ENCODE results near the gene PCSK6. TPM values are rescaled to one million over a fixed set of nuclear protein-coding genes. Genes with fewer than 3 reads are reported as not detected.

Gene PCSK6
- polyA plus RNA-seq, 3 donors: 0.05 to 0.10 TPM; not detected in 1

- Mint-ChIP-seq H3K4me3 (no peak overlapping the region), H3K27me3 (ENCODE audit: low read depth in 3 of 3) (peaks cover 14 to 23% (median 16%) of the 10 kb centered on the region in 3 donors), H3K4me1 (no peaks in the 10 kb centered on the region), H3K36me3 (no peaks in the 10 kb centered on the region), H3K27ac (peak overlapping the region in 2 of 7 donors; percentile 14 to 54), H3K9me3 (no peaks in the 10 kb centered on the region)
- H3K36me3 ChIP-seq (replicated peaks in 1 of 2; ENCODE audit: control insufficient read depth in 1 of 2, insufficient read depth in 2 of 2, low read length in 2 of 2): no peaks in the 10 kb centered on the region
- H3K79me2 ChIP-seq (ENCODE audit: insufficient read depth, low read length): no peaks in the 10 kb centered on the region
- H3K27me3 ChIP-seq (ENCODE audit: control insufficient read depth in 2 of 2, insufficient read depth in 2 of 2, low read length in 2 of 2): no peaks in the 10 kb centered on the region
- no peak overlapping the region for H3K4me3 ChIP-seq (replicated peaks in 1 of 3; ENCODE audit: low read depth in 2 of 3, low read length in 3 of 3)
- no peak for TF ChIP-seq CTCF (IDR thresholded peaks at IDR 0.05)
- no peaks in the 10 kb centered on the region for H4K20me1 ChIP-seq (ENCODE audit: insufficient read depth, low read length)
- no peak overlapping the region for H3K4me2 ChIP-seq (replicated peaks; ENCODE audit: extremely low read depth, low read length, poor library complexity, severe bottlenecking)
- WGBS (ENCODE audit: insufficient coverage): 84% methylated on average over 18 of the region's 21 CpGs
- H3K9ac ChIP-seq (ENCODE audit: insufficient read depth, low read length, poor library complexity, severe bottlenecking): no peak overlapping the region
- intact Hi-C loops (cut with micrococcal nuclease): no loop called here
- H3K27ac ChIP-seq (ENCODE audit: low read depth in 1 of 2, low read length in 2 of 2): no peak overlapping the region
- no peaks in the 10 kb centered on the region for H3K9me3 ChIP-seq (replicated peaks in 1 of 2; ENCODE audit: control insufficient read depth in 1 of 2, insufficient read depth in 1 of 2, low read length in 2 of 2)
- DNase-seq: no peak
- H2AFZ ChIP-seq (ENCODE audit: insufficient read depth, low read depth, low read length, poor library complexity, severe bottlenecking): no peak overlapping the region
- H3K4me1 ChIP-seq (ENCODE audit: control insufficient read depth in 1 of 2, insufficient read depth in 2 of 2, low read length in 2 of 2): no peaks in the 10 kb centered on the region
Observed at GRCh38 chr15:101434032-101434920, 55.2 kb downstream of the PCSK6 start.

GRCh38 chr15:101433396-101433795, 56.1 kb downstream of the PCSK6 start:
- Histone ChIP-seq H3K79me2 (ENCODE audit: insufficient read depth, low read length) (no peaks in the 10 kb centered on the region), H3K4me3 (replicated peaks in 1 of 3; ENCODE audit: low read depth in 2 of 3, low read length in 3 of 3) (no peak overlapping the region), H3K27ac (ENCODE audit: low read depth in 1 of 2, low read length in 2 of 2) (no peak overlapping the region), H3K4me1 (ENCODE audit: control insufficient read depth in 1 of 2, insufficient read depth in 2 of 2, low read length in 2 of 2) (no peaks in the 10 kb centered on the region), H3K27me3 (ENCODE audit: control insufficient read depth in 2 of 2, insufficient read depth in 2 of 2, low read length in 2 of 2) (no peaks in the 10 kb centered on the region), H4K20me1 (ENCODE audit: insufficient read depth, low read length) (no peaks in the 10 kb centered on the region), H3K4me2 (replicated peaks; ENCODE audit: extremely low read depth, low read length, poor library complexity, severe bottlenecking) (no peak overlapping the region), H2AFZ (ENCODE audit: insufficient read depth, low read depth, low read length, poor library complexity, severe bottlenecking) (no peak overlapping the region), H3K9ac (ENCODE audit: insufficient read depth, low read length, poor library complexity, severe bottlenecking) (no peak overlapping the region), H3K9me3 (replicated peaks in 1 of 2; ENCODE audit: control insufficient read depth in 1 of 2, insufficient read depth in 1 of 2, low read length in 2 of 2) (no peaks in the 10 kb centered on the region), H3K36me3 (replicated peaks in 1 of 2; ENCODE audit: control insufficient read depth in 1 of 2, insufficient read depth in 2 of 2, low read length in 2 of 2) (no peaks in the 10 kb centered on the region)
- Mint-ChIP-seq H3K4me3 (no peak overlapping the region), H3K9me3 (no peaks in the 10 kb centered on the region), H3K27me3 (ENCODE audit: low read depth in 3 of 3) (peaks cover 7 to 17% (median 14%) of the 10 kb centered on the region in 3 donors), H3K36me3 (no peaks in the 10 kb centered on the region), H3K27ac (peak overlapping the region in 1 of 7 donors; percentile 47), H3K4me1 (no peaks in the 10 kb centered on the region)
- WGBS (ENCODE audit: insufficient coverage): 91% methylated on average over 4 of the region's 7 CpGs
- TF ChIP-seq CTCF (IDR thresholded peaks at IDR 0.05): no peak
- intact Hi-C loops (cut with micrococcal nuclease): no loop called here
- no peak for DNase-seq

Data from CD14-positive monocyte (primary cell).